Stimulated activated naive CD4-positive, alpha-beta T cell treated with Interleukin-2 at 50 U/mL for 16 hours (primary cell): ENCODE results near the gene MED12L.

Source experiments
- DNase-seq: peaks from one replicate; lab custom pipeline; 2025; lab: John Stamatoyannopoulos, UW

Gene MED12L

DNA sequence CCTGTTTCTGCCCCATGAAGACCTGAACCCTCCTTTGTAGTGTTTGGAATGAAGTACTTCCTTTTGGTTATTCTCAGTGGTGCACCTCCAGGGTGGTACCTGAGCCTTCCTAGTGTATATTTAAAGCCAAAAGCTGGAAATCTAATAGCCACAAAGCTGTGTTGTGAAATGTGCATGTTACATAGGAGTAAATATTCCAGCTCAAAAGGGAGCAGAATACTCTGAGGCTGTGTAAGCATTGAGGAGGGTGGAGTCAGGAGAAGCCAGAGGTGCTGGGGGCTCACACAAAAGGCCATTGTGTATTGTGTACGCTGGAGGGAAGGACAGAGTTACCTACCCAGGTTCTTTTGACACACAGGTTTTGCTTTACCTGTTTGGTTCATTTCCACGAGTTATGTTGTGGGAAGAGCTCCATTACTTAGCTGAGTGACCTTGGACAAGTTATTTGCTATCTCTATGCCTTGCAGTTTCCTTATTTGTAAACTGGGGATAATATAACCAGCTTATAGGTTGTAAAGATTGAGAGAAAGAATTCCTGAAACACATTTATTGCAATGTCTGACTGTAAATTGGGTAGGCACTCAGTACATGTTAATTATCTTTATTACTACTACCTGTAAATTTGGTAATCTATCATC, 92.9 kb downstream of the MED12L start:
- no peak for DNase-seq

DNA sequence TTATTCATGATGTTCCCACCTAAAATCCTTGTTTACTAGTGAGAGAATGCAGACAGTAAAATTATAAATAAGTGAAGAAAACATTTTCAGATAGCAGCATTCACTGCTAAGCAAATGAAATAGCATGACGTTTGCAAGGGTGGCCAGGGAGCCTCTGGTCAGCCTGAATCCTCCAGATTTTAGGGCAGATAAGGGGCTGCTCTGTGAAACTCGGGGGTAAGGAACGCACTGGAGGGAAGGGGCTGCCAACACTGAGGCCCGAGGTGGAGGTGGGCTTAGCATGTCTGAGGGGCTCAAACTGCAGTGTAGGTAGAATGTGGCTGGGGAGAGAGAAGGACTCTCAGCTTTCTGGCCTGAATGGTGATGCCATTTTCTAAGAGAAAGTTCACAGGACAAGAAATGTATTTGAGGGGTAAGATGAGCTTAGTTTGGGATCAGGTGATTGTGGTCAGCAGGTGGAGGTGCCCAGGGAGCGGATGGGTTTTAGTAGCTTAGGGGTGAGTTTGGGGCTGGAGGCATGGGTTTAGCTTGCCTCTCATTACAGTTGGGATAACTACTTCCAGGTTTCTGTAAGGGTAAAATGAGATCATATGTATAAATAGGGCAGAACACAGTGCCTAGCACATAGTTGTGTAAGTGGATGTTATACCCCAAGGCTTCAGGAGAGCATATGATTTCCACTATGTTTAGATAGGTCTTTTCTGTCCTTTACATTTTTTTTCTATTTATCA, 97.0 kb downstream of the MED12L start:
- DNase-seq, result no peak

DNA sequence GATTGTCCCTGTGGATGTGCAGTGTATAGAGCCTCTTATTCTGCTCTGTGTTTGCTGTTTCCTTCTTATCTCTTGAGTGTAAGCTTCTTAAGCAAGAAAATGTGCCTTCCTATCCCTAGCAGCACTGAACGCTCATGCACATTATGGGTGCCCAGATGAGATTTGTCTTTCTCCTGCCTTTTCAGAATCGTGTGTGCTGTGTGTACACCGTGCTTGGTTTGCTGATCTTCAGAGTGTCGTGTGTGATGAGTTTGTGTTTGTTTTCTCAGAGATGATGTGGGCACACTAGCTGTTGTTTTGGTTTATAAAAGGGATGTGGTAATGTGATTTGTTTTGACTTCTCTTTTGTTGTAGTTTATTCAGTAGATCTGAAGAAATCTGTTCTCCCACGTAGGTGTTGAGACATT, 97.8 kb downstream of the MED12L start:
- DNase-seq, result no peak

DNA sequence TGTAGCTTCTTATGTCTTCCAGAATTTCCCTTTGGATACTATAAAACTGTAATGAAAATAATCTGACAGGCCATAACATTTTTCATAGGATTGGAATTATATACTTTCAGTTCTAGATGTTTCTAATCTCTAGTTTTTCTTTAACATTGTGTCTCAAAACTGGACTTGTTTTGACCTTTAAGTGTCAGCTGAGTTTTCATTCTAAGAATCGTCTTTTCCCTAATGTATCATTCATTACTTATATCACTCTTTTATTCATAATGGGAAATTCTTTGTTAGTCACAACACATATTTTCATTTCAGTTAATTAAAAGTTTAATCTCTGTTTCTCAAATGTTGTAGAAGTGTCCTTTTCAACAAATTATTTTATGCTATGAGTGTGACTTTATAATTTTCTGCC, 105.6 kb downstream of the MED12L start:
- DNase-seq, result no peak

DNA sequence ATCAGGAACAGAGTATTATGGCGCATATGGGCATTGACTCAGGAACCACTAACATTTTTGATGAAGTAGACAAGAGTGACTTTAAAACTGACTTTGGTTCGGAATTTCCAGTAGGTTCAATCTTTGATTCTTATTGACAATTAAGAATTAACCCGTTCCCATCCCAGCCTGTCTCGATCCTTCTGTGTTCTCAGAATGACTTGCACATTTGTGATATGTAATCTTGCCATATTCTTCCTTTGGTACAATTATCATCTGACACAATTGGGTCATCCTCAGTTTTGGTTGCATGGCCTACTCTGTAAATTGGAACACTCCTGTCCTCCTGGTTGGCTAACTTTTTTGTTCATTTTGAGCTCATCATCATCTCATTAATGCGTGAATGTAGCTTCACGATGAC, 107.1 kb downstream of the MED12L start:
- DNase-seq, result no peak

DNA sequence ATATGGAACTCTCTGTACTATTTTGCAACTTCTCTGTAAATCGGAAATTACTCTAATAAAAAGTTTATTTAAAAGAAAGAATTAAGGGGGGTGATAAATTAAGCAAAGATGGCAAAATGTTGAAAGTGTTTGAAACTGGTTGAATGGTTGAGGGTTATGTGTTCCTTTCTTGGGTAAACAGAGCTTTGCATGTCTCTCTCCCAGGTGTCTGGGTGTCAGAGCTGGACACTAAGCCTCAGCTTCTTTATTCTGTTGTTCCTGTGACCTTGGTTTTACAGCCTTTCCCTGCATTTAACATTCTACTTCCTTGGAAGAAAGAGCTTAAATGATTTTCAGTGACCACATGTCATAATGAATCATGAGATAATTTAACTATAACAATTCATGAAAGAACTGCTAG, 110.4 kb downstream of the MED12L start:
- no peak for DNase-seq

DNA sequence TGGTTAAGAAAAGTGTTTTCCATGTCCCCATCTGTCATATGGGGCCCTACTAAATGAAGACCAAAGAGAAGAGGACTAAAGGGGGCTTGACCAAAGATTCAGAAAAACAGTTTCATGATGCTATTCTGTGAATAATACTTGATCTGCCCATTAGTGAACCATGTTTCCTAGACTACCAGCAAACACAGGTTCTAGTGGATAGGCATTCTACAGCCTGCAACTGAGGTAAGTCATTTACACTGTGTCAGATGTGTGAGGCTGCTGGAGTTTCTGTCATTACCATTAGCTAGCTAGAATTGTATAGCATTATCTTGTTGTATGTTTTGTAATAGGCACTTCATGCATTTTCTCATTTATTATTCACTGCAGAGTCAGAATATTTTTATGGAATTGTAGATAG, 111.0 kb downstream of the MED12L start:
- no peak for DNase-seq

DNA sequence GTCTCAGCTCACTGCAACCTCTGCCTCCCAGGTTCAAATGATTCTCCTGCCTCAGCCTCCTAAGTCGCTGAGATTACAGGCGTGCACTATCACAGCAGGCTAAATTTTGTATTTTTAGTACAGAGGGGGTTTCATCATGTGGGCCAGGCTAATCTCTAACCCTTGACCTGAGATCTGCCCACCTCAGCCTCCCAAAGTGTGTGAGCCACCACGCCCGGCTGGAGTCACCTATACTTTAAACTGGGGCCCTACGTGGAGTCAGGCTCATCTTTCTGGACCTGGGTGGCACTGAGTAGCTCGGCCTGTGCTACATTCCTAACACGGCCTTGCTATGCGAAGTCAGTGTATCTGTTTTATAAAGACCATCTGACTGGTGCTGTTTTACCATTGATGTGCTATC, 111.8 kb downstream of the MED12L start:
- no peak for DNase-seq

DNA sequence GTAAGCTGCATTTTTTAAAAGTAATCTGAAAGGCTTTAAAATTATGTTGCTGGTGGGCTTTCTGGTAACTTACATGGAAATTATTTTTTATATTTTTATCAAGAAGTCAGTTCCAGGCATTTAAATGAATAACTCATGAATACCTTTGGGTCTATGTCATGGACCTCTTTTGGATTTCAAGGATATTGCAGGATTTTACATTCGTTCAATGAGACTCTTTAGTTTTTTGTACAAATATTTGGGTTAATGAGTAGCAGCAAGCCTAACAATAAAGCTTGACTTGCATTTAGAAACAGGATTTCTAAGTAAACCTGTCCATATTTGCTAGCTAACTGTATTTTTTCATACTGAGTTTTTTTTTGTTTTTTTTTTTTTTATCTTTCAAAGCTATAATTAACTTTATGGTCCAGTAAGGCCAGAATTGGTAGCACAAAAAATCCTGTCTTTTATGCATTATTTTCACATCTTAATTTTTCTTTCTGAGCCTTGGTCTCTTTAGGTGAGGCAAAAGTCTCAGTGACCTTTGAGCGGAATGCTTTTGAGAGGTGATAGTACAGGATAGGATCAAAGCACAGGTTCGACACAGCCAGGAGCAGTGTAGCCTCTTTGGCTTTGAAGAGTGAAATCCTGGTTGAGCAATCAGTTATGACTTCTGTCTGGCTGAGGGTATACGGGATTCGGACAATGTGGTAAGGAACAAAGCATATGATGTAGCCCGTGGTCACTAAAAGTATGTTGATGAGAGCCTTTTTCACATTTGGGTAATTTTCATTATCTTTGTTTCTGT, 112.7 kb downstream of the MED12L start:
- DNase-seq, result no peak

DNA sequence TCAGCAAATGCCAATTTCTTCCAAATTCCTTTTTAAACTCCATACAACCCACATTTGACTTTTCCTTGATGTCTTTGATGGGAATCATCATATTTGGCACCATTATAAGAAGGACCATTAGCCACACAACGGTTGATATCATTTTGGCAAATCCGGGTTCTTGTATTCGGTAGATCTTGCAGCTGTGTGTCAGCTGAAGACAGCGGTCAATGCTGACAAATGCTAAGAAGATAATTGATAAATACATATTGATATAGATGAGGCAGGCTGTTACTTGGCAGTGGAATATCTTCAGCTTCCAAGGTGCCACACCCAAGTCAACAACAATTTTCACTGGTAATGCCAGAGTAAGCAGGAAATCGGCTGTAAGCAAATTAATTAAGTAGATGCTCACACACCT, 113.4 kb downstream of the MED12L start:
- DNase-seq, result no peak

DNA sequence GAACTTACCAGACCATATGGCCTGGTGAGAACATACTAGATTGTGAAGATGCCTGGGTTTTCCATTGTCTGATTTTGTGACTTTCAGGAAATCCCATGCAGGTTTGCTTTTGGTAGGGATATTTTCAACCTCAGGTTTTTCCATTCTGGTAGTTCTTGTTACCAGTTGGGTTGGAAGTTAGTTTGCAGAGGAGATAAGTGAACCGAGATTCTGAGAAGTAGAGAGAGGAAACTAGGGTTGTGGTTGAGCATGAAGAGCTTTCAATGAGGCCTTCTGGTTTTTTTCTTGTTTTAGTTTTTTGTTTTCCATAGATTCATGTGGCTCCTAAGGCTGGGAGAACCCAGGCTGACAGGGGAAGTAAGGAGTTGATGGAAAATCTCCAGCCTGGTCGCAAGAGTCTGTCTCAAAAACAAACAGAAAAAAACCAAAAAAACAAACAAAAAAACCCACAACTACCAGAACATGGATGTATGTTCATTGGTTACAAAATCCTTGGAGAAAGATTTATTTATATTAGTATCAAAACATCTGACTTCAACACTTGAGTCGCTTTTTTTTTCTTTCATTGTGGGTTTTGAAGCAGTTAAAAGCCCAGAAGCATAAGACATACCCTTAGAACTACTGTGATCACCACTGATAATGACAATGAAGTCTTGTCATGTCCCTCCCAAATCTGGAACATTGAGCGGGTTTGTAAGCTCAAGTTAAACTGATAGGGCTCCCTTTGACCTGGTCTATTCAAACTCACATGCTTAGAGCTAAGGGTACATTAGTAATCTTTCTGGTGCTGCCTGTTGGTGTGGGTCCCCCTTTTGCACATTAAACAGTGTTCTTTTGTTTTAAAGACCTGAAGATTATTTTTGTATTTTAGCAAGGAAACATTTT, 114.3 kb downstream of the MED12L start:
- DNase-seq, result no peak

DNA sequence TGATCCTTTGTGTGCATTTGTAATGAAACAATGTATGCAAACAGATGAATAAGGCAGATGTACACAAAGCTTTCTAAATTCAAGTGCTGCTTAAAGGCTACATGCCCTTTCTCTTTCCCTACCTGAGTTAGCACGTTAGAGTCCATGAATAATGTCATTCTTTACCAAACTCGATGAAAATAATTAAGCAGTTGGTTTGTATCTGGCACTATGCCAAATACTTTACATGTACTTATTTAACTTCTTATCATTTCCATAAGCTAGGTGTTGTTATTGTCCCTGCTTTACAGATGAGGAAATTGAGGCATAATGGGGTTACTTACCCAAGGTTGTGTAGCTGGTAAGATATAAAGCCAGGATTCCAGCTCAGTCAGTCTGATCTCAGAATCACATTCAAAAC, 115.1 kb downstream of the MED12L start:
- DNase-seq, result no peak

DNA sequence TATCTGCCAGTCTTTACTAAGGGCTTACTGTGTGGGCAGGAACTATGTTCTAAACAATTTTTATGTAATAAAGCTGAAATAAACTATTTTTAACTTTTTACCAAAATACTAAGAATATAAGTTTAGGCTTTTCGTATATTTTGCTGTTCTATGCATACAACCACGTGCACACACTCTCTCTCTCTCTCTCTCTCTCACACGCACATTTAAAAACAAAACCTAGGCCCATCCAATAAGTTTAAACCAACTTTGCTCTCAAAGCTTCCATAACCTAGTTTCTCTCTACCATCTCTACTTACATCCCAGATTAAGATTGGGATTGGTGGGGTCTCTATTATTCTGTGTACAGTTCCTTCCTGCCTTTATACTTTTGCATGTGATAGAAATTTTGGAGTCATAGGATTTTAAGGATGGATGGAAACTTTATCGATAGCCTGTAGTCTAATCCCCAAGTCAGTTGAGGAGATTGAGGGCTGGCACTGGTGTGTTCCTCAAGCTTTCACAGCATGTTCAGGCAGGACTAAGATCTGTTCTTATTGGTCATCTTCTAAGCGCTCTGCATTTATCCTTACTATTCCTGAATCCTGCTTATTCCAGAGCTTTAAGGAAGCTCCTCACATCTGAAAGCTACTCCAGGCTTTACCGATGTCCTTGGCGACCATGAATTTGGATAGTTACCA, 115.7 kb downstream of the MED12L start:
- DNase-seq, result no peak

DNA sequence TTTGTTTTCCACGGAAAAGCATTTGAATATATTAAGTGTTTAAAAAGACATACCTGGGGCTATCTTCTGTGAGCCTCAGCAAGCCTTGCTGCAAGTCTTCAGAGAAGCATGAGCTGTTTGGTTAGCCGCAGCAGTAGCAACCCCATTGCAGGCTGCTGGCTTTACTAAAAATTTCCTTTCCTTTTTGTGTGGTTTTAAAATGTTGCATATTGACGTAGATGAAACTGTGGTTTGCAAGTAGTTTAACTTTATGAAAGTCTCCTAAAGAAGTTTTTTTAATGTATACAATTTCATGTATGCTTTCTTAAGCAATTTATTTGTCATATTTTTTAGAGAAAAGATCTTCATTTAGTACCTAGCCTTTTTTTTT, 117.6 kb downstream of the MED12L start, which contains the start of gene GPR171:
TSS of gene GPR171 (minus strand) at position 166 of the 370 bp plus-strand sequence. CDS start 3,830 bp downstream, outside the sequence.
- peak; percentile 59 for DNase-seq

DNA sequence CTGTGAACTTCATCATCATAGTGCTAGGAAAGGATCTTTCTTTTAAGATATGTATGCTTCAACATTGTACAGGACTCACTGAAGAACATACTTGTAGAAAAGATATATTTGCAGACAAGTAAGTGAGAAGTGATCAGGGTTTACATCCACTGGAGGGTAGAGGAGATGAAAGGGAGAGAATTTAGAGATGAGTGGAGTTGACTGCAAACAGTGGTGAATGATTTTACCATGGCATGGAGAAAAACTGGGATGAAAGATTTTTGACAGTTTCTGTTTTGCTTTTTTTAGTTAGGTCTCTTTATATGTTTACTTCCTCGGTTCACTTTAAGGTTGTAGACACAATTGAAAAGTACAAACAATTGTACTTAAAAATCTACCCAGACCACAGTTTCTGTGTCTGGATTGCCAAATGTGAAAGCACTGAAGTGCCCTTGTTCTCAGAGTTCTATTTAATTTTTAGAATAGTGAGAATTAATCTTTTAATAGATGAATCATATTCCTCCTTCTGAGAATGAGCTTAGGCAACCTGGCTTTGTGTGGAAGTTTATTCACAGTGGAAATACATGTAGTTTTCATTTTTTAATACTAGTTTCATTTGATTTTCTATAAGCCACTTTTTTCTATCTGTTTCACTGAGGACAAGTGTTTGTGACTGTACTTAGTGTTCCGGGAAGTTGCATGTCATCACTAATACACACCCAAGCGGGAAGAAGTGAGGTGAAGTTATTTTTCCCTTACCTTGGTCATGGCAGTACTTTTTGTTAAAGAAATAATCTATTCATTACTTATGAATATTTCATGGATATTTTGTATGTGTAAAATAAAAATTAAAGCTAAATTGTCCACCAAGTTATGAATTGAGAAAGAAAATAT, 119.3 kb downstream of the MED12L start:
- no peak for DNase-seq

DNA sequence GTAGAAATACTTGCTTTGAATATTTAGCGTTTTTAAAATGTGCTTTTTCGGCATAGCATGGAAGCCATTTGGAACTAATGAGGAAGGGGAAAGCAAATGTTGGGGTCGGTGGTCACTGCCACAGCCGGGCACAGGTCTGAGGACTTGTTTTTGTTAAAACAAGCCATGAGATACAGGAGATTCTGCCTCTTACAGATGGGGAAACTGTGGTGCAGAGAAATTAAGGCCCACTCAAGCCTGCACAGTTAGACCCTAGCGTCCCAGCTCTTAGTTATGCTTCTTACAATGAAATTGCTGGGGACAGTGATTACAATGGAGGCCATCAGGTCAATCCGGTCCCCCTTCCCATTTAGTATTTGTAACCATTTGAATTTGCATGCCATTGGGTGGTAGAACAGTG, 120.0 kb downstream of the MED12L start:
- no peak for DNase-seq

DNA sequence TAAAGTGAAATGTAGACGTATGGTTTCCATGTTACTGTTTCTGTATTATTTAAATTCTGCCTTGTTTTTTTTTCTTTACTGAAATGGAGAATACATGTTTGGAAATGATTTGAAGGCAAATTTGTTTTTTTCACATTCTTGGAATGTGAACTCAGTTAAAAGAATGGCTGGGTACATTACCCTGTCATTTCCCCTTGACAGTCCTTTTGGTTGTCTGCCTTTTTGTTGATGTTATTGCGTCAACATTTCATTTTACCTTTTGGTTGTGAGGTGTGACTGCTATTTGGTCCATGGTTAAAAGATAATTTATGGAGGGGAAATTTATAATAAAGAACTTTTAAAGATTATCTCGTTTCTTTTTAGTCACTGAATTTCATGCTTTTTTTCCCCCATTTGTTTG, 120.7 kb downstream of the MED12L start:
- no peak for DNase-seq

DNA sequence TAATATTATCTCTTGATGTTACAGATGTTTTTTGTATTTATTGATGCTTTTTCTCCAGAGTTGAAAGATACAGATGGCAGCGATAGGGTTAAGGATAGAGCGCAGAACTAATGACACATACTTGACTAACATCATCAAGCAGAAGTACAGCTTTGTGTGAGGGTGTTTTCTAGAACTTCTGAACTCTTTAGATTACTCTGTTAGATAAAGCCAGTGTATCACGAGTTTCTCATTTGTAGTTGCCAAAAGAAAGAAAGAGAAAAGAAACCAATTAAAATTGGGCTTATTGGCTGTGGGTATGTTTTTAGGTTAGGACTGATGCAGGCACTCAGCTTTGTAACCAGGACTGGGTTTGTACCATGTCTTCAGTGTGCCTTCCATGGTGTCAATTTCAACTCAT, 124.2 kb downstream of the MED12L start:
- DNase-seq, result no peak

DNA sequence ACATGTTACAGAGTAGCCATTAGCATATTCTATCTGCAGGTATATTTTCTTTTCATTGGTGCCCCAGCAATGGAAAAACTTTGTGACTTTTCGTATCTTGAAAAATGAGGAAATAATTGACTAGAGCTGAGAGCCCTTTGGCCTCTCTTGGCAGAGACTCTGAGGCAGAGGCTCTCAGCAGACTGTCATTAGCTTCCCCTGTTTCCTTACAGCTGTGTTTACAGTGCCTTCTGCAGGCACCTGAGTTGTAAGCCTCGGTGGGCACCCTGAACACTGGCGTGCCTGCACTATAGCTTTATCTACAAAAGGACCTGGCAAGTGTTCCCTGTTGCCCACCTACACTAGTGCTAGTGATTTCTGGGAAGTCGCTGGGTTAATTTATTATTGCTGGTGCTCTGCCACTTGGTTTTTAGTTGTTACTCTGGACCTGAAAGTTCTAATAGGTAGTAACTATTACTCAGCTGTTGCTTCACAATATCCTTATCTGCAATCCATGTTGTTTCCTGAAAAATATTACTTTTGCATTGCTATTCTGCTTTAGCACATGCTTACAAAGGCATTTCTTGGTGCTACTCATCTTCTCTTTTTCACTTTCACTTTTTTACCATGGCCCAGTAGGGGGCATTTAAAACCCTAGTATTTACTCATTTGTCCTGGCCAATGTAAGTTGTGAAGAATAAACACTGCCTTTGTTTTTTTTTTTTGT, 125.4 kb downstream of the MED12L start:
- no peak for DNase-seq

DNA sequence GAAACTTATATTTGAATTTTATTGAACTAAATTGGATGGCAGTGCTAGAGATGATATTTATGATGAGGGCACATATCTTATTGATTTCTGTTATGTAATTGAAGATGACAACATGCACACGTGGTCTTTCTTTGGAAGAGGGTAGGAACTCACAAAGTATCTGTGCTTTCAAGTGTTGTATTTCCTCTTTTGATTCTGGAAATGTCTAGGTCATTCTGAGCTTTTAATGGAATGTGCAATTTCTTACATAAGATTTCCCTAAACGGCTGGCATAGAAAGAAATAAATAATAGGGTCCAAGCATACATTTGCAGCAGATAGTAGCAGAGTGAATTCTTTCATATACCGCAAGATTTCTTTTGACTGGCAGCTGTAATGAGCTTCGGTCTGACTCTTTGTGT, 127.7 kb downstream of the MED12L start:
- DNase-seq, result no peak
